CD4-positive, alpha-beta memory T cell (primary cell): ENCODE data around the gene HCAR1. TPM values are rescaled to one million over a fixed set of nuclear protein-coding genes. Genes with fewer than 3 reads are reported as not detected.
A peak's percentile ranks its signal among the peaks of the same experiment; 100 is the strongest.
"Not testable (repeated sequence)": the region's sequence is repeated elsewhere in the genome, so short reads cannot be mapped to it uniquely, and the experiment has no call there.

Experiments used
- CTCF ChIA-PET: fragments of 350-600 bp; sonication (Branson Sonifier 250); formaldehyde crosslinking; loops from one replicate; lab custom pipeline; 2021; ENCODE audit warnings: inconsistent platforms; ENCODE audit not compliant: partially characterized antibody; lab: Charles Lee
- POLR2A ChIA-PET: fragments of 350-600 bp; sonication (Branson Sonifier 250); formaldehyde crosslinking; loops from one replicate; lab custom pipeline; 2021; ENCODE audit not compliant: partially characterized antibody; lab: Charles Lee
- DNase-seq, 5 donors: peaks; one replicate each; pipeline versions ENCODE4 v3.0.0 to v3.0.0-alpha.2; 2020 to 2022; ENCODE audit warnings: mixed read lengths in 1 of 5
- H3K27ac ChIP-seq: one replicate; pipeline ENCODE4 v1.7.0; 2013; ENCODE audit warnings: low read depth, low read length
- H3K27me3 ChIP-seq: 2 replicates; pipeline ENCODE4 v1.7.0; 2013; ENCODE audit warnings: mild to moderate bottlenecking, low read length, moderate library complexity; ENCODE audit not compliant: insufficient read depth
- H3K36me3 ChIP-seq: 2 replicates; pipeline ENCODE4 v1.7.0; 2013; ENCODE audit warnings: mild to moderate bottlenecking, low read length, moderate library complexity; ENCODE audit not compliant: insufficient read depth
- H3K4me1 ChIP-seq: 2 replicates; pipeline ENCODE4 v1.7.0; 2013; ENCODE audit warnings: mild to moderate bottlenecking, low read length, moderate library complexity; ENCODE audit not compliant: insufficient read depth
- H3K4me3 ChIP-seq, 2 donors: one replicate each; pipeline ENCODE4 v1.7.0; 2013; ENCODE audit warnings: low read length in 2 of 2, mild to moderate bottlenecking in 1 of 2
- H3K9me3 ChIP-seq, 2 donors: one replicate each; pipeline ENCODE4 v1.7.0; 2013; ENCODE audit warnings: low read length in 2 of 2, control low read depth in 1 of 2; ENCODE audit not compliant: control insufficient read depth in 1 of 2
- H3K27ac Mint-ChIP-seq, 7 donors: one replicate each; pipeline ENCODE4 v1.8.0; 2020 to 2021; ENCODE audit warnings: mixed read lengths in 7 of 7, mild to moderate bottlenecking in 6 of 7, inconsistent platforms in 3 of 7, moderate library complexity in 3 of 7
- H3K27me3 Mint-ChIP-seq, 2 donors: one replicate each; pipeline ENCODE4 v1.8.0; 2020 to 2021; ENCODE audit warnings: mixed read lengths in 2 of 2
- H3K36me3 Mint-ChIP-seq, 2 donors: one replicate each; pipeline ENCODE4 v1.8.0; 2020 to 2021; ENCODE audit warnings: mixed read lengths in 2 of 2, inconsistent platforms in 1 of 2, mild to moderate bottlenecking in 1 of 2
- H3K4me1 Mint-ChIP-seq, 4 donors: one replicate each; pipeline ENCODE4 v1.8.0; 2020 to 2021; ENCODE audit warnings: mixed read lengths in 4 of 4, mild to moderate bottlenecking in 1 of 4
- H3K4me3 Mint-ChIP-seq, 8 donors: one replicate each; pipeline ENCODE4 v1.8.0; 2020 to 2021; ENCODE audit warnings: mixed read lengths in 8 of 8, mild to moderate bottlenecking in 7 of 8, moderate library complexity in 6 of 8, inconsistent platforms in 3 of 8
- H3K9me3 Mint-ChIP-seq, 8 donors: one replicate each; pipeline ENCODE4 v1.8.0; 2020 to 2021; ENCODE audit warnings: mixed read lengths in 8 of 8, mild to moderate bottlenecking in 5 of 8, inconsistent platforms in 3 of 8, moderate library complexity in 1 of 8
- intact Hi-C: fragments of 100-400 bp; cut with micrococcal nuclease; formaldehyde crosslinking; loops from one replicate; pipeline ENCODE4 v1.15.1; 2023
- polyA plus RNA-seq, 2 donors: library from polyadenylated mRNA; unstranded; fragments of 300-500 nt; fragmentation: Illumina TruSeq; gene quantifications; one replicate each; pipeline ENCODE4 v1.2.3, GENCODE V29; 2021
- total RNA-seq, 2 experiments: library from RNA; stranded (reverse); gene quantifications; one replicate each; pipeline ENCODE4 v1.2.3, GENCODE V29; 2021

Gene HCAR1
- total and polyA plus RNA-seq, 4 experiments from 2014 or later = 0.09 to 0.19 TPM; not detected in 2

DNA sequence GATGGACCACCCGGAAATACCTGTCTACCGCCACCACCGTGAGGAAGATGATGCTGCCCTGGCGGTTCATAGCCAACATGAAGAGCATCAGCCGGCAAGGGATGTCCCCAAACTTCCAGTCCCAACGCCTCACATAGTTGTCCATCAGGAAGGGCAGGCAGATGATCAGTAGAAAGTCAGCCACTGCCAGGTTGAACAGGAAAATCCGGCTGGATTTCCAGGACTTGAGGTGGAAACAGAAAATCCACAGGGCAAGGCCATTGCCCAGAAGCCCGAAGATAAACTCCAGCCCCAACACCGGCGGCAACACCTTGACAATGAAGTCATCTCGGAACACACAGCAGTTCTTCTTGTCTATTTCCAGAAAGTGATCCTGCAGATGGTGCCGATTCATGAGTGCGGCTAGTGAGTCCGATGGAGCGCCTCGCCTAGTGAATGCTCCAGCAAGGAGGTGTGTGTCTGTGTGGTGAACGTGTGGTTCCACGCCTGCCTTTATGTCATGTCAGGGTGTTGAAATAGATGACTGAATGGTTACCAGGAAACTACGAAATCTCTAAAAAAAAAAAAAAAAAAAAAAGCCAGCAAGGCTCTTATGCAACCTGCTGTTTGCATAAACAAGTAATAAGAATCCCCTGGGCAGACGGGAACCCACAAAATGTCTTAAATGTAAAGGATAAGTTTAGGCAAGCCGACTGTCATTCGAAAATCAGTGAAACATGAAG is 27.6 kb downstream of the HCAR1 start, which contains the start of gene HCAR2:
TSS of gene HCAR2 (minus strand) at position 468 of the 722 bp plus-strand sequence. CDS start at position 394, 74 bp downstream.
- H3K9me3 Mint-ChIP-seq, H3K36me3 Mint-ChIP-seq, POLR2A ChIA-PET, H3K27ac Mint-ChIP-seq, H3K4me1 ChIP-seq, H3K27ac ChIP-seq, H3K9me3 ChIP-seq, intact Hi-C loops, H3K27me3 ChIP-seq, H3K4me3 ChIP-seq, H3K4me1 Mint-ChIP-seq, H3K4me3 Mint-ChIP-seq, CTCF ChIA-PET, H3K36me3 ChIP-seq, DNase-seq, H3K27me3 Mint-ChIP-seq: not testable (repeated sequence)

DNA sequence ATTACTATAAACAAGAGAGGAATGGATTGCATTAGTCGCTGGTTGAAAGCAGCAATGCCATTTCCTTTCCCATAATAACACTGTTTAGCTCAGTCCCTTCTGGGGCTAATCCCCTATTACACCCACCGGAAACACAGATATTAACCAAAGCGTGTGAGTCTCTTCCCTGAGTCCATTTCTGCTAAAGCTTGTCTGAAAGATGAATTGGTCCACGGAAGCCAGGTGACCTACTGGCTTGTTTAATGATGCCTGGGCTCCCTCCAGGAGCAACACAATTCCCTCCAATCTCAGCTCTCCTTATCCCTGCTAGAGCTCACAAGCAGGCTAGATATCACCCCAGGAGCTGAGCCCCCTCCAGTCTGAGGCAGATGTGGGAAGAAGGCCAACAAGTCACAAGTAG is 29.2 kb downstream of the HCAR1 start:
- H3K36me3 Mint-ChIP-seq = not testable (repeated sequence)

DNA sequence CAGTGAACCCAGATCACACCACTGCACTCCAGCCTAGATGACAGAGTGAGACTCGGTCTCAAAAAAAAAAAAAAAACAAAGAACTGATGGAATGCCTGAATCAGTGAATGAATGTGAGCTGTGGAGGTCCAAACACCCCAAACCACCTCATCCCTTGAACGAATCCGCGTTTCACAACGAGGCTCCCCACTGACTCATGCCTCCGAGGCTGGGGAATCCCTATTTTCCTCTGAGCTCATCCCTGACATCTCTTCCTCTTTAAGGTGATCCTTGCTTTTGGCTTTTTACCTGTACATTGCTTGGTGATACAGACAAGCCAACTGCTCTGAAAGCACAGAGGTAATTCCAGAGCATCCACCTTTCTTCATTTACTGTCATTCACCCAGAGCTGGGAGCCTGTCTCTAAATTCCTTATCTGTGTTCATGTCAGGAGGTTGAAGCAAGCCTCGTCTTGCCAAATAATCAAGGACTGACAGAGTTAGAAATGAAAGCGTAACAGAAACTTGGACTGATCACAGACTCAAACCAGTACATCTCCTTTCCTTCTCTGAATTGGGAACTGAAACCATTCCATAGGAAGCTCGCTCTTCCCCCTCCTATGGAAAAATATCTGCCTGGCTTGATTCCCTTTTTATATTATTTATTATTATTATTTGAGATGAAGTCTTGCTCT is 30.5 kb downstream of the HCAR1 start:
- H3K27me3 ChIP-seq, H3K9me3 Mint-ChIP-seq, intact Hi-C loops, H3K27ac Mint-ChIP-seq, H3K27ac ChIP-seq, H3K36me3 Mint-ChIP-seq, H3K4me1 Mint-ChIP-seq, CTCF ChIA-PET, DNase-seq, H3K4me3 ChIP-seq, H3K9me3 ChIP-seq, POLR2A ChIA-PET, H3K4me3 Mint-ChIP-seq, H3K4me1 ChIP-seq, H3K27me3 Mint-ChIP-seq, H3K36me3 ChIP-seq: not testable (repeated sequence)

More for the DNA sequence above, 29.2 kb downstream of the HCAR1 start:
- CTCF ChIA-PET, DNase-seq, intact Hi-C loops, POLR2A ChIA-PET, H3K4me1 Mint-ChIP-seq, H3K27me3 ChIP-seq, H3K9me3 ChIP-seq, H3K27me3 Mint-ChIP-seq, H3K27ac ChIP-seq, H3K9me3 Mint-ChIP-seq, H3K4me3 ChIP-seq, H3K4me3 Mint-ChIP-seq, H3K36me3 ChIP-seq, H3K4me1 ChIP-seq: not testable (repeated sequence)
- peak overlapping the region in 1 of 7 donors; percentile 4 for H3K27ac Mint-ChIP-seq

DNA sequence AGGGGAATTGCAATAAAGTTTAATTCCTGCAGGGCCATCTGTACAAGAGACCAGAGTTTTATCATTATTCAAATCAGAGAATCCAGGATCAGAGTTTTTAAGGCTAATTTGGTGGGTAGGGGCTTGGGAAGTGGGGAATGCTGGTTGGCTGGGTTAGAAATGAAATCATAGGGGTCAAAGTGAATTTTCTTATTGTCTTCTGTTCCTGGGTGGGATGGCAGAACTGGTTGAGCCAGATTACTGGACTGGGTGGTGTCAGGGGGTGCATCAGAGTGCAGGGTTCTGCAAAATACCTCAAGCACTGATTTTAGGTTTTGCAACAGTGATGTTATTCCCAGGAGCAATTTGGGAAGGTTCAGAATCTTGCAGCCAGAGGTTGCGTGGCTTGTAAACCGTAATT is 33.7 kb downstream of the HCAR1 start:
- intact Hi-C loops, H3K9me3 Mint-ChIP-seq, H3K4me3 Mint-ChIP-seq, H3K27ac ChIP-seq, H3K27ac Mint-ChIP-seq, H3K4me1 Mint-ChIP-seq, H3K36me3 Mint-ChIP-seq, H3K4me3 ChIP-seq, H3K27me3 ChIP-seq, H3K4me1 ChIP-seq, H3K9me3 ChIP-seq, H3K27me3 Mint-ChIP-seq, CTCF ChIA-PET, H3K36me3 ChIP-seq, POLR2A ChIA-PET, DNase-seq: not testable (repeated sequence)

DNA sequence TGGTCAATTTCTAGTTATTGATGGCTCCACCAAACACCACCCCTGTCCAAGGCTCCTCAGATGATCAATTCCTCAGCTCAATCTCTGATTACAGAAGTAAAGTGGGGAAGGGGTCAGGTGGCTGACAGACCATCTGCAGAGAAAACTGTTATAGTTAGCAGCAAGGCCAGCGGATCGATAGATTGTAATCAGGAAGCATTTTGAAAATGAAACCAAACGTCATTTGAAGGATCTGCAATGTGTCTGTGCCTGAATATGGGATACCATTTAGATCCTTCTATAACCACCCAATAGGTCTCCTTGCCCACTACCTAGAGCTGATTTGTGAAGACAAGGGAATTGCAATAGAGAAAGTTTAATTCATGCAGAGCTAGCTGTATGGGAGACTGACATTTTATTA is 39.1 kb downstream of the HCAR1 start:
- peaks cover 0 to 1% of the 10 kb centered on the region in 2 donors for H3K27me3 Mint-ChIP-seq
- intact Hi-C loops = no loop called here
- Histone ChIP-seq H3K9me3 (no peaks in the 10 kb centered on the region), H3K27me3 (no peaks in the 10 kb centered on the region), H3K4me3 (no peak overlapping the region), H3K4me1 (no peaks in the 10 kb centered on the region), H3K27ac (no peak overlapping the region), H3K36me3 (no peaks in the 10 kb centered on the region)
- peak overlapping the region in 6 of 8 donors; percentile 8 to 67 (median 36) for H3K4me3 Mint-ChIP-seq
- no peaks in the 10 kb centered on the region for H3K9me3 Mint-ChIP-seq
- CTCF ChIA-PET = interaction anchor here (0.6 kb wide), 1 partner anchor 109 kb away, joined by 3 read pairs; no protein-coding TSS in a partner anchor
- peak overlapping the region in 1 of 7 donors; percentile 51 for H3K27ac Mint-ChIP-seq
- peaks cover 0 to 4% (median 4%) of the 10 kb centered on the region in 4 donors for H3K4me1 Mint-ChIP-seq
- DNase-seq = no peak
- H3K36me3 Mint-ChIP-seq = no peaks in the 10 kb centered on the region
- POLR2A ChIA-PET = no interaction called here

DNA sequence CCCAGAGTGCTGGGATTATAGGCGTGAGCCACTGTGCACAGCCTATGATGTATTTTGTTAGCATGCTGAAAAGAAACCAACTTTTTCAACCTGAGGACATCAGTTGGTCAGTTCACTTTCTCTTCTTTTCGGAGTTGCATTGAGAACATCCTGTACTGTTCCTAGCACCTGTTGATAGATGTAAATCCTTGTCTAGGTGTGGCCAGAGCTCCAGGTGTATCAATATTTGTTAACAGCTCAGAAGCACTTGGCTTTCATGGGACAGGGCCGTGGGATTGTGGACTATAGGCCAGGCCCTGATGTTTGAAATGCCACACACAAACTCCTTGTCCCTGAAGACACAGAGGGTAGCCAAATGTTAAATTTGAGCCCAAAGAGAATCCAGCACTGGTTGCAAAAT is 42.4 kb downstream of the HCAR1 start:
- H3K4me3 Mint-ChIP-seq = no peak overlapping the region
- H3K27ac Mint-ChIP-seq = no peak overlapping the region
- Histone ChIP-seq H3K27ac (no peak overlapping the region), H3K4me3 (no peak overlapping the region), H3K27me3 (no peaks in the 10 kb centered on the region), H3K36me3 (no peaks in the 10 kb centered on the region), H3K4me1 (no peaks in the 10 kb centered on the region), H3K9me3 (no peaks in the 10 kb centered on the region)
- intact Hi-C loops = no loop called here
- ChIA-PET CTCF (no interaction called here), POLR2A (no interaction called here)
- DNase-seq = no peak
- H3K9me3 Mint-ChIP-seq = no peaks in the 10 kb centered on the region
- H3K36me3 Mint-ChIP-seq = no peaks in the 10 kb centered on the region
- peaks cover 0 to 1% of the 10 kb centered on the region in 2 donors for H3K27me3 Mint-ChIP-seq
- peaks cover 0 to 5% (median 4%) of the 10 kb centered on the region in 4 donors for H3K4me1 Mint-ChIP-seq

DNA sequence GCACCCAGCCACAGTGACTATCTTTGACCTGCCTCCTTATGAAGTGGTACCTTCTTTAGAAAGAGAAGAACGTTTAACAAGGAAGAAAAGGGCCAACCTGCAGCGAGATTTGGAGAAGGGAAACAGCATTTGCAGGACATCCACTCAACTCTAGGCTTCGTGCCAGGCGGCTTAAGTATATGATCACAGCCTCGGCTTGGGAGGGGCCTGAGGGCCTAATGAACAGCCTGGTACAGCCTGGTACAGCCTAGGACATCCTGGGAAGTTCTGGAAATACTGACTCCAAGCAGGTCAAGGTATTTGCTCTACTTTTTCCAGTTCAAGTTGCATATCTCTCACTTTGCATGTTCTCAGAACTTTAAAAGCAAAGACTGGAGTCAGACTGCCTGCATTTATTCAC is 43.6 kb downstream of the HCAR1 start:
- intact Hi-C loops = no loop called here
- no peaks in the 10 kb centered on the region for H3K36me3 Mint-ChIP-seq
- no peak overlapping the region for H3K27ac Mint-ChIP-seq
- no peak overlapping the region for H3K4me3 Mint-ChIP-seq
- Histone ChIP-seq H3K27me3 (no peaks in the 10 kb centered on the region), H3K4me1 (no peaks in the 10 kb centered on the region), H3K27ac (no peak overlapping the region), H3K4me3 (no peak overlapping the region), H3K36me3 (no peaks in the 10 kb centered on the region), H3K9me3 (no peaks in the 10 kb centered on the region)
- POLR2A ChIA-PET = no interaction called here
- no peak for DNase-seq
- peaks cover 0 to 5% (median 4%) of the 10 kb centered on the region in 4 donors for H3K4me1 Mint-ChIP-seq
- H3K9me3 Mint-ChIP-seq = no peaks in the 10 kb centered on the region
- CTCF ChIA-PET = no interaction called here
- H3K27me3 Mint-ChIP-seq = peaks cover 1% of the 10 kb centered on the region in 2 donors
